HEK293 (cell line): Measurements from ENCODE around the gene FANCC.

Source experiments
- CTCF ChIA-PET: fragments of 350-600 bp; formaldehyde crosslinking; extraction: SDS; loops from one replicate; lab custom pipeline; 2021; ENCODE audit warnings: antibody characterized with exemption; lab: Yijun Ruan, JAX
- POLR2A ChIA-PET: fragments of 300-600 bp; formaldehyde crosslinking; extraction: SDS; loops from one replicate; lab custom pipeline; 2020; ENCODE audit warnings: antibody characterized with exemption, inconsistent platforms; lab: Yijun Ruan, JAX
- H3K27ac ChIP-seq: fragments of 200-500 bp; sonication (Bioruptor generic); 2 replicates; pipeline ENCODE4 v1.5.1; 2014; ENCODE audit warnings: low read depth, low read length, control low read depth, inconsistent platforms; ENCODE audit errors: extremely low read depth
- H3K36me3 ChIP-seq, 2 experiments: fragments of 200-500 bp in 1 of 2; sonication (Bioruptor generic) in 1 of 2; 1 replicate in 1 of 2; 2 replicates in 1 of 2; pipeline ENCODE4 v1.5.1; 2014 to 2017; ENCODE audit warnings: inconsistent platforms in 2 of 2, low read length in 2 of 2; ENCODE audit not compliant: control insufficient read depth in 2 of 2, insufficient read depth in 1 of 2
- H3K4me1 ChIP-seq: fragments of 200-500 bp; sonication (Bioruptor generic); 2 replicates; pipeline ENCODE4 v1.5.1; 2014; ENCODE audit warnings: mild to moderate bottlenecking, low read length, inconsistent platforms; ENCODE audit not compliant: control insufficient read depth, insufficient read depth
- H3K4me3 ChIP-seq: 2 replicates; pipeline ENCODE4 v1.5.1; 2011; ENCODE audit warnings: low read depth, mild to moderate bottlenecking, control low read depth, low read length, moderate library complexity
- H3K9me3 ChIP-seq: fragments of 200-500 bp; sonication (Bioruptor generic); 2 replicates; pipeline ENCODE4 v1.5.1; 2014; ENCODE audit warnings: low read depth, low read length, inconsistent platforms; ENCODE audit not compliant: control insufficient read depth, insufficient read depth
- BCL11B ChIP-seq: fragments of 450-650 bp; formaldehyde crosslinking; IDR thresholded peaks from 2 replicates; pipeline ENCODE4 v1.5.1; 2016; ENCODE audit warnings: low read depth, missing biosample characterization, missing genetic modification characterization
- PRDM6 ChIP-seq: fragments of 450-650 bp; formaldehyde crosslinking; IDR thresholded peaks from 2 replicates; pipeline ENCODE4 v1.5.1; 2017; ENCODE audit warnings: missing biosample characterization, missing genetic modification characterization
- SETDB1 ChIP-seq: IDR thresholded peaks from one replicate; pipeline ENCODE4 v1.6.1; 2017; ENCODE audit warnings: mild to moderate bottlenecking, low read length, moderate library complexity, mixed read lengths; ENCODE audit not compliant: insufficient read length
- ZBTB21 ChIP-seq: fragments of 450-650 bp; formaldehyde crosslinking; IDR thresholded peaks from 2 replicates; pipeline ENCODE4 v1.5.1; 2017; ENCODE audit warnings: missing biosample characterization, missing genetic modification characterization
- ZNF112 ChIP-seq: fragments of 450-650 bp; formaldehyde crosslinking; IDR thresholded peaks from 2 replicates; pipeline ENCODE4 v1.5.0; 2017; ENCODE audit warnings: missing biosample characterization, missing genetic modification characterization
- ZNF174 ChIP-seq: fragments of 450-650 bp; formaldehyde crosslinking; IDR thresholded peaks from 2 replicates; pipeline ENCODE4 v1.5.0; 2017; ENCODE audit warnings: missing biosample characterization, mild to moderate bottlenecking, missing genetic modification characterization
- ZNF292 ChIP-seq: fragments of 450-650 bp; formaldehyde crosslinking; IDR thresholded peaks from 2 replicates; pipeline ENCODE4 v1.5.1; 2016; ENCODE audit warnings: low read depth, missing biosample characterization, missing genetic modification characterization, borderline replicate concordance
- ZNF302 ChIP-seq: fragments of 450-650 bp; formaldehyde crosslinking; IDR thresholded peaks from 2 replicates; pipeline ENCODE4 v1.5.1; 2016; ENCODE audit warnings: missing biosample characterization, missing genetic modification characterization, low read depth
- ZNF362 ChIP-seq: fragments of 450-650 bp; formaldehyde crosslinking; IDR thresholded peaks from 2 replicates; pipeline ENCODE4 v1.5.1; 2016; ENCODE audit warnings: missing biosample characterization, missing genetic modification characterization
- ZNF37A ChIP-seq: fragments of 450-650 bp; IDR thresholded peaks from 2 replicates; pipeline ENCODE4 v1.5.1; 2018; ENCODE audit warnings: missing biosample characterization, missing genetic modification characterization
- ZNF473 ChIP-seq: fragments of 450-650 bp; formaldehyde crosslinking; IDR thresholded peaks from 2 replicates; pipeline ENCODE4 v1.5.1; 2017; ENCODE audit warnings: missing biosample characterization, missing genetic modification characterization
- ZNF510 ChIP-seq: fragments of 450-650 bp; formaldehyde crosslinking; IDR thresholded peaks from 2 replicates; pipeline ENCODE4 v1.5.1; 2018; ENCODE audit warnings: mild to moderate bottlenecking, missing genetic modification characterization, missing biosample characterization; ENCODE audit not compliant: insufficient replicate concordance
- ZNF548 ChIP-seq: fragments of 450-650 bp; formaldehyde crosslinking; IDR thresholded peaks from 2 replicates; pipeline ENCODE4 v1.5.1; 2016; ENCODE audit warnings: missing biosample characterization, missing genetic modification characterization
- ZSCAN18 ChIP-seq: fragments of 450-650 bp; formaldehyde crosslinking; IDR thresholded peaks from 2 replicates; pipeline ENCODE4 v1.5.1; 2016; ENCODE audit warnings: missing biosample characterization, missing genetic modification characterization
- ZSCAN5A ChIP-seq: fragments of 450-650 bp; formaldehyde crosslinking; IDR thresholded peaks from 2 replicates; pipeline ENCODE4 v1.5.1; 2016; ENCODE audit warnings: missing biosample characterization, missing genetic modification characterization
- ZXDB ChIP-seq: fragments of 450-650 bp; formaldehyde crosslinking; IDR thresholded peaks from 2 replicates; pipeline ENCODE4 v1.5.1; 2016; ENCODE audit warnings: missing biosample characterization, missing genetic modification characterization
- TF ChIP-seq, protein P1 (sequence below): fragments of 450-650 bp; formaldehyde crosslinking; IDR thresholded peaks from 2 replicates; pipeline ENCODE4 v1.5.0; 2017; ENCODE audit warnings: missing biosample characterization, missing genetic modification characterization, borderline replicate concordance
- TF ChIP-seq, protein P2 (sequence below): sonication (generic); formaldehyde crosslinking; IDR thresholded peaks from 2 replicates; pipeline ENCODE4 v1.8.1; 2022; ENCODE audit warnings: mild to moderate bottlenecking, moderate library complexity, missing genetic modification reagents
- TF ChIP-seq, protein P3 (sequence below): fragments of 450-650 bp; formaldehyde crosslinking; IDR thresholded peaks from 2 replicates; pipeline ENCODE4 v1.5.1; 2016; ENCODE audit warnings: missing biosample characterization, missing genetic modification characterization

FANCC gene

DNA sequence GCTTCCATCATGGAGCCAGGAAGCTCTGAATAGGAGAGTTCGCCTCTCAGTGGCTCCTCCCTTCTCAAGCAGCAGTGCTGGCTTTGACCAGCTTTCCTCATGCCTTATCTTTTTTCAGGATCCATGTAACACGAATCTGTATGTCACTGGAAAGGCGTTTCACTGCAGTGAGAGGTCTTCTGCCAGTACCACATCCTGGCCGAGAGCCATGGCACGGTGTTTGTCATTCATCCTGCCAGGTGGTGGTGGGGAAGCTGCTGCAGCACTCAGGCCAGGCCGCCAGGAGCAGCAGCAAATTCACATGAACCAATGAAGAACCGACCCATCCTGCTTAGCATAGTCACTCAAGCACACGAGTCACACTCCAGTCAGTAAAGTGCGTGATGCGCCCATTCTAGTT is 179.0 kb downstream of the FANCC start:
- no peaks in the 10 kb centered on the region for H3K4me1 ChIP-seq
- no peaks in the 10 kb centered on the region for H3K36me3 ChIP-seq
- TF ChIP-seq PRDM6 (no peak), ZXDB (tag by site-specific recombination) (no peak), ZNF302 (tag by site-specific recombination) (no peak), ZNF362 (tag by site-specific recombination) (no peak), ZSCAN5A (tag by site-specific recombination) (no peak), ZBTB21 (tag by site-specific recombination) (no peak), ZNF112 (tag by site-specific recombination) (no peak), ZNF37A (tag by site-specific recombination) (no peak), BCL11B (tag by site-specific recombination) (no peak)
- TF ChIP-seq, protein P1, sequence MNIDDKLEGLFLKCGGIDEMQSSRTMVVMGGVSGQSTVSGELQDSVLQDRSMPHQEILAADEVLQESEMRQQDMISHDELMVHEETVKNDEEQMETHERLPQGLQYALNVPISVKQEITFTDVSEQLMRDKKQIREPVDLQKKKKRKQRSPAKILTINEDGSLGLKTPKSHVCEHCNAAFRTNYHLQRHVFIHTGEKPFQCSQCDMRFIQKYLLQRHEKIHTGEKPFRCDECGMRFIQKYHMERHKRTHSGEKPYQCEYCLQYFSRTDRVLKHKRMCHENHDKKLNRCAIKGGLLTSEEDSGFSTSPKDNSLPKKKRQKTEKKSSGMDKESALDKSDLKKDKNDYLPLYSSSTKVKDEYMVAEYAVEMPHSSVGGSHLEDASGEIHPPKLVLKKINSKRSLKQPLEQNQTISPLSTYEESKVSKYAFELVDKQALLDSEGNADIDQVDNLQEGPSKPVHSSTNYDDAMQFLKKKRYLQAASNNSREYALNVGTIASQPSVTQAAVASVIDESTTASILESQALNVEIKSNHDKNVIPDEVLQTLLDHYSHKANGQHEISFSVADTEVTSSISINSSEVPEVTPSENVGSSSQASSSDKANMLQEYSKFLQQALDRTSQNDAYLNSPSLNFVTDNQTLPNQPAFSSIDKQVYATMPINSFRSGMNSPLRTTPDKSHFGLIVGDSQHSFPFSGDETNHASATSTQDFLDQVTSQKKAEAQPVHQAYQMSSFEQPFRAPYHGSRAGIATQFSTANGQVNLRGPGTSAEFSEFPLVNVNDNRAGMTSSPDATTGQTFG (tag by site-specific recombination) = no peak
- H3K9me3 ChIP-seq = no peaks in the 10 kb centered on the region
- POLR2A ChIA-PET = no interaction called here
- H3K27ac ChIP-seq = no peak overlapping the region
- H3K4me3 ChIP-seq = no peak overlapping the region
- CTCF ChIA-PET = interaction anchor here (0.7 to 3.3 kb wide), 2 partner anchors 11 to 108 kb away, joined by 3 to 21 read pairs; no protein-coding TSS in a partner anchor

- Histone ChIP-seq H3K9me3 (no peaks in the 10 kb centered on the region), H3K4me1 (peaks cover 3% of the 10 kb centered on the region; the same call in 1 of the 2 replicates), H3K4me3 (no peak overlapping the region), H3K27ac (no peak overlapping the region), H3K36me3 (no peaks in the 10 kb centered on the region)
- ChIA-PET CTCF (interaction anchor here (0.7 to 3.3 kb wide), 3 partner anchors 10 to 423 kb away, joined by 3 to 21 read pairs (median 3); no protein-coding TSS in a partner anchor), POLR2A (no interaction called here)
- TF ChIP-seq, protein P2, sequence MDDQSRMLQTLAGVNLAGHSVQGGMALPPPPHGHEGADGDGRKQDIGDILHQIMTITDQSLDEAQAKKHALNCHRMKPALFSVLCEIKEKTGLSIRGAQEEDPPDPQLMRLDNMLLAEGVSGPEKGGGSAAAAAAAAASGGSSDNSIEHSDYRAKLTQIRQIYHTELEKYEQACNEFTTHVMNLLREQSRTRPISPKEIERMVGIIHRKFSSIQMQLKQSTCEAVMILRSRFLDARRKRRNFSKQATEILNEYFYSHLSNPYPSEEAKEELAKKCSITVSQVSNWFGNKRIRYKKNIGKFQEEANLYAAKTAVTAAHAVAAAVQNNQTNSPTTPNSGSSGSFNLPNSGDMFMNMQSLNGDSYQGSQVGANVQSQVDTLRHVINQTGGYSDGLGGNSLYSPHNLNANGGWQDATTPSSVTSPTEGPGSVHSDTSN (CRISPR knock-in tag) = no peak
- TF ChIP-seq ZNF302 (tag by site-specific recombination) (no peak), ZNF510 (no peak), SETDB1 (no peak), ZSCAN18 (tag by site-specific recombination) (no peak), ZNF174 (tag by site-specific recombination) (no peak), ZNF292 (no peak), ZNF473 (tag by site-specific recombination) (no peak), ZNF548 (tag by site-specific recombination) (no peak)
- TF ChIP-seq, protein P3, sequence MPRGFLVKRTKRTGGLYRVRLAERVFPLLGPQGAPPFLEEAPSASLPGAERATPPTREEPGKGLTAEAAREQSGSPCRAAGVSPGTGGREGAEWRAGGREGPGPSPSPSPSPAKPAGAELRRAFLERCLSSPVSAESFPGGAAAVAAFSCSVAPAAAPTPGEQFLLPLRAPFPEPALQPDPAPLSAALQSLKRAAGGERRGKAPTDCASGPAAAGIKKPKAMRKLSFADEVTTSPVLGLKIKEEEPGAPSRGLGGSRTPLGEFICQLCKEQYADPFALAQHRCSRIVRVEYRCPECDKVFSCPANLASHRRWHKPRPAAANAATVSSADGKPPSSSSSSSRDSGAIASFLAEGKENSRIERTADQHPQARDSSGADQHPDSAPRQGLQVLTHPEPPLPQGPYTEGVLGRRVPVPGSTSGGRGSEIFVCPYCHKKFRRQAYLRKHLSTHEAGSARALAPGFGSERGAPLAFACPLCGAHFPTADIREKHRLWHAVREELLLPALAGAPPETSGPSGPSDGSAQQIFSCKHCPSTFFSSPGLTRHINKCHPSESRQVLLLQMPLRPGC (tag by site-specific recombination) = no peak
- TF ChIP-seq, protein P1 (tag by site-specific recombination) = no peak
Measured at GRCh38 chr9:95137587-95138145, 179.8 kb downstream of the FANCC start.
